DND-41 (cell line): ENCODE results near the gene TMEM45A.

Experiments used
- CTCF ChIP-seq: IDR thresholded peaks from 2 replicates; pipeline ENCODE4 v1.5.1; 2012; ENCODE audit warnings: borderline replicate concordance, low read length, moderate library complexity, mild to moderate bottlenecking; ENCODE audit not compliant: poor library complexity, severe bottlenecking; ENCODE audit errors: extremely low read depth
- EZH2 ChIP-seq: IDR thresholded peaks from 3 replicates; pipeline ENCODE4 v1.6.1; 2012; ENCODE audit warnings: borderline replicate concordance, low read depth, mild to moderate bottlenecking, moderate library complexity, low read length, inconsistent platforms; ENCODE audit not compliant: severe bottlenecking

GRCh38 chr3:100486808-100487207 lies 5.6 kb upstream of the TMEM45A start:
- TF ChIP-seq CTCF = no peak
- TF ChIP-seq EZH2 = no peak
